AG09319 (cell line): ENCODE results near the gene GDF15.
"Not testable (repeated sequence)": the region's sequence is repeated elsewhere in the genome, so short reads cannot be mapped to it uniquely, and the experiment has no call there.

Experiments used
- DNase-seq: peaks from one replicate; pipeline ENCODE4 v3.0.0-alpha.2; 2010; ENCODE audit warnings: low read depth; ENCODE audit errors: extremely low read depth
- TF ChIP-seq, protein P1 (sequence below): IDR thresholded peaks from 2 replicates; pipeline ENCODE4 v1.5.1; 2011; ENCODE audit warnings: low read depth, mild to moderate bottlenecking, inconsistent platforms, low read length, moderate library complexity

The GDF15 gene

GRCh38 chr19:18397242-18398202, 11.6 kb downstream of the GDF15 start, which contains the start of gene LRRC25:
Gene LRRC25, minus strand, starts transcription at chr19:18397622. Its CDS starts 659 bp downstream, at chr19:18396963.
- DNase-seq: no peak
- TF ChIP-seq, protein P1, sequence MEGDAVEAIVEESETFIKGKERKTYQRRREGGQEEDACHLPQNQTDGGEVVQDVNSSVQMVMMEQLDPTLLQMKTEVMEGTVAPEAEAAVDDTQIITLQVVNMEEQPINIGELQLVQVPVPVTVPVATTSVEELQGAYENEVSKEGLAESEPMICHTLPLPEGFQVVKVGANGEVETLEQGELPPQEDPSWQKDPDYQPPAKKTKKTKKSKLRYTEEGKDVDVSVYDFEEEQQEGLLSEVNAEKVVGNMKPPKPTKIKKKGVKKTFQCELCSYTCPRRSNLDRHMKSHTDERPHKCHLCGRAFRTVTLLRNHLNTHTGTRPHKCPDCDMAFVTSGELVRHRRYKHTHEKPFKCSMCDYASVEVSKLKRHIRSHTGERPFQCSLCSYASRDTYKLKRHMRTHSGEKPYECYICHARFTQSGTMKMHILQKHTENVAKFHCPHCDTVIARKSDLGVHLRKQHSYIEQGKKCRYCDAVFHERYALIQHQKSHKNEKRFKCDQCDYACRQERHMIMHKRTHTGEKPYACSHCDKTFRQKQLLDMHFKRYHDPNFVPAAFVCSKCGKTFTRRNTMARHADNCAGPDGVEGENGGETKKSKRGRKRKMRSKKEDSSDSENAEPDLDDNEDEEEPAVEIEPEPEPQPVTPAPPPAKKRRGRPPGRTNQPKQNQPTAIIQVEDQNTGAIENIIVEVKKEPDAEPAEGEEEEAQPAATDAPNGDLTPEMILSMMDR: no peak

- DNase-seq: no peak
These were observed 13.1 kb downstream of the GDF15 start for GRCh38 chr19:18399008-18399407.

GRCh38 chr19:18401580-18402112, 15.7 kb downstream of the GDF15 start:
- TF ChIP-seq, protein P1: peak; percentile 52
- no peak for DNase-seq

More at GRCh38 chr19:18399008-18399407, 13.1 kb downstream of the GDF15 start:
- TF ChIP-seq, protein P1: no peak

DNA sequence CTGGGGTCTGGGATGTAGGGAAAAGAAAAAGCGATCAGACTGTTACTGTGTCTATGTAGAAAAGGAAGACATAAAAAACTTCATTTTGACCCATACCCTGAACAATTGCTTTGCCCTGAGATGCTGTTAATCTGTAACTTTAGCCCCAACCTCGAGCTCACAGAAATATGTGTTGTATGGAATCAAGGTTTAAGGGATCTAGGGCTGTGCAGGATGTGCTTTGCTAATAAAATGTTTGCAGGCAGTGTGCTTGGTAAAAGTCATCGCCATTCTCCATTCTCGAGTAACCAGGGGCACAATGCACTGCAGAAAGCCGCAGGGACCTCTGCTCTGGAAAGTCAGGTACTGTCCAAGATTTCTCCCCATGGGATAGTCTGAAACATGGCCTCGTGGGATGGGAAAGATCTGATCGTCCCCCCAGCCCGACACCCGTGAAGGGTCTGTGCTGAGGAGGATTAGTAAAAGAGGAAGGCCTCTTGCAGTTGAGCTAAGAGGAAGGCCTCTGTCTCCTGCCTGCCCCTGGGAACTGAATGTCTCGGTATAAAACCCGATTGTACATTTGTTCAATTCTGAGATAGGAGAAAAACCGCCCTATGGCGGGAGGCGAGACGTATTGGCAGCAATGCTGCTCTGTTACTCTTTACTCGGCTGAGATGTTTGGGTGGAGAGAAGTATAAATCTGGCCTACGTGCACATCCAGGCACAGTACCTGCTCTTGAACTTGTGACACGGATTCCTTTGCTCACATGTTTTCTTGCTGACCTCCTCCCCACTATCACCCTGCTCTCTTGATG, 16.7 kb downstream of the GDF15 start:
- not testable (repeated sequence) for DNase-seq

DNA sequence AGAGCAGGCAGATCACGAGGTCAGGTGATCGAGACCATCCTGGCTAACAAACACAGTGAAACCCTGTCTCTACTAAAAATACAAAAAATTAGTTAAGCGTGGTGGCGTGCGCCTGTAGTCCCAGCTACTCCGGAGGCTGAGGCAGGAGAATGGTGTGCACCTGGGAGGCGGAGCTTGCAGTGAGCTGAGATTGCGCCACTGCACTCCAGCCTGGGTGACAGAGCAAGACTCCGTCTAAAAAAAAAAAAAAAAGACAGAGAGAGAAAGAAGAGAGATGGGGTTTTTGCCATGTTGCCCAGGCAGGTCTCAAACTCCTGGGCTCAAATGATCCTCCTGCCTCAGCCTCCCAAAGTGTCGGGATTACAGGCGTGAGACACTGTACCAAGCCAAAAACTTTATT, 19.8 kb downstream of the GDF15 start:
- DNase-seq: not testable (repeated sequence)

DNA sequence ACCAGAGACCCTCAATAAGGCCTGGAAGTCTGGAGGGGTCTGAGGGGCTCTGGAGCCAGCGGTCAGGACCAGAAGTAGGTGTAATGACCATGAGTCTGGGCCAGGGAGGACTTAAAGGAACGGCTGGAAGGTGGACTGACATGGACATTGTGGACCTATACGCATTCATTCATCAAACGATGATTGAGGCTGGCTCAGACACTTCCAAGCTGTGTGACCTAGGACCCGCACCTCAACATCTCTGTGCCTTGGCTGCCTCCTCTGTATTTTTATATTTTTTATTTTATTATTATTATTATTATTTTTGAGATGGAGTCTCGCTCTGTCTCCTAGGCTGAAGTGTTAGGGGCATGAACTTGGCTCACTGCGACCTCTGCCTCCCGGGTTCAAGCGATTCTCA, 20.8 kb downstream of the GDF15 start:
- TF ChIP-seq, protein P1: no peak

DNA sequence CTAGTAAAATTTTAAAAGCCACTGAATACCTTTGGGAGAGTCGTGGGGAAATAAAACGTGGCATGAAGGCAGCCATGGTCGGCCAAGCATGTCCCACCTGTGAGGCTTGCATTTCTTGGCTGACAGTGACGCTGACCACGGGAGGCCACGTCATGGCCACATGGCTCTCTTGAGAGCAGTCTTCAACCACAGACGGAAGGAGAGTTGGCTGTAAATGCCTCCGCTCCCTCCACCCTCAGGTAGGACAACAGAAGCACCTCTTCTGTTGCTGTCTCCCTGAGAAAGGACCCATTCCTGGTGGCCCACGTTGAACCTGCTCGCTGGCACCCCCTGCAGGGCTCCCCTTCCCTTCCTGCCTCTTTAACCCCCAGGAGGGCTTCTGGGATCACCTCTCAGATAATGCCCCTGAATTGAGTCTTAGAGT, 22.1 kb downstream of the GDF15 start:
- no peak for DNase-seq

More for the DNA sequence above, 20.8 kb downstream of the GDF15 start:
- DNase-seq: no peak

More for the DNA sequence above, 22.1 kb downstream of the GDF15 start:
- TF ChIP-seq, protein P1: peak; percentile 44
